GM21515 (cell line): ENCODE results near the gene ARHGEF38.

ENCODE experiments used
- ATAC-seq: cut with Tn5 transposase; IDR thresholded peaks from one replicate; pipeline ENCODE4 v1.9.1; 2021; ENCODE audit not compliant: unreplicated experiment

Gene ARHGEF38

GRCh38 chr4:105558277-105558676, 5.9 kb downstream of the ARHGEF38 start:
- ATAC-seq = no peak

- ATAC-seq = no peak
Observed at GRCh38 chr4:105560421-105560848, 8.0 kb downstream of the ARHGEF38 start.

GRCh38 chr4:105563352-105563751, 10.9 kb downstream of the ARHGEF38 start:
- no peak for ATAC-seq

GRCh38 chr4:105568584-105568983, 16.2 kb downstream of the ARHGEF38 start:
- ATAC-seq = no peak

GRCh38 chr4:105569057-105569865, 16.8 kb downstream of the ARHGEF38 start:
- ATAC-seq = no peak

GRCh38 chr4:105569866-105570236, 17.4 kb downstream of the ARHGEF38 start:
- no peak for ATAC-seq

- no peak for ATAC-seq
Observed at GRCh38 chr4:105572296-105572695, 19.9 kb downstream of the ARHGEF38 start.

GRCh38 chr4:105586638-105587328, 34.4 kb downstream of the ARHGEF38 start:
- no peak for ATAC-seq

GRCh38 chr4:105587841-105588240, 35.4 kb downstream of the ARHGEF38 start:
- ATAC-seq = no peak

- ATAC-seq = no peak
Observed at GRCh38 chr4:105588252-105588651, 35.8 kb downstream of the ARHGEF38 start.

GRCh38 chr4:105591573-105591972, 39.2 kb downstream of the ARHGEF38 start:
- no peak for ATAC-seq

- ATAC-seq = peak; percentile 91
Observed at GRCh38 chr4:105594099-105595010, 41.9 kb downstream of the ARHGEF38 start.

- no peak for ATAC-seq
Observed at GRCh38 chr4:105596684-105597083, 44.3 kb downstream of the ARHGEF38 start.

- ATAC-seq = no peak
Observed at GRCh38 chr4:105598052-105598451, 45.6 kb downstream of the ARHGEF38 start.

- ATAC-seq = no peak
Observed at GRCh38 chr4:105598787-105599186, 46.4 kb downstream of the ARHGEF38 start.

- ATAC-seq = no peak
Observed at GRCh38 chr4:105599482-105599881, 47.1 kb downstream of the ARHGEF38 start.

- ATAC-seq = no peak
Observed at GRCh38 chr4:105599932-105600655, 47.7 kb downstream of the ARHGEF38 start.

GRCh38 chr4:105600951-105601350, 48.5 kb downstream of the ARHGEF38 start:
- no peak for ATAC-seq

- no peak for ATAC-seq
Observed at GRCh38 chr4:105601406-105601805, 49.0 kb downstream of the ARHGEF38 start.

- no peak for ATAC-seq
Observed at GRCh38 chr4:105603158-105603557, 50.7 kb downstream of the ARHGEF38 start.

GRCh38 chr4:105605493-105605892, 53.1 kb downstream of the ARHGEF38 start:
- ATAC-seq = no peak
